Erythroblast (primary cell): ENCODE measurements around the gene LAMA1.

ENCODE experiments used
- GATA1 ChIP-seq: IDR thresholded peaks from 2 replicates; pipeline ENCODE4 v1.6.1; 2011; ENCODE audit warnings: low read depth, mild to moderate bottlenecking, control low read depth, low read length, moderate library complexity
- POLR2A ChIP-seq: IDR thresholded peaks from 2 replicates; pipeline ENCODE4 v1.6.1; 2011; ENCODE audit warnings: mild to moderate bottlenecking, low read length

DNA sequence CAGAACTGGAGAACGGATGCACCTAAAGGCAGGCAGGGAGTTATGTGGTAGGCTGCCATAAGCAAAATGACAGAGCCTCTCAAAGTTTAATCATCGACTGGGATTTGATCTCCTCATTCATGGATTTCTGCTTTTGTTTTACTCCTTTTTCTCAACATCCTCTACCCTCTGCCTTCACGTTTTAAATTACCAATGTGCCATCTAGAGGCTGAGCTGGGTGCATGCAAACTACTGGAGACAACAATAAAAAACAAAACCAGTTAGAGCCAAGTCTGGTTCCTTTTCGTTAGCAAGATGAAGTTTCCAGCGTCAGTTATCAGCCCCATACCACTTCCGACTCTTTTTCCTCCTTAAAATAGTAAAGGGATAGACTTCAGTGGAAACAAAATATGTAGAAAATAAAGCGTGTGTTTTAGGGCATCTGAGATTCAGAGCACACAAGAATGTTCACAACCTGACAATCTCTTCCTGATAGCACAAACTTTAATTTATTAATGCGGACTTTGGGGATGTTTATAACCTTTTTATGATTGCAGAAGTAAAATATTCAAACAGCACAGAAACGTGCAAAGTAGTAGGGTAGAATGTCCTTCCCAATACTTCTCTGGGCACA, 117.0 kb downstream of the LAMA1 start:
- TF ChIP-seq POLR2A (no peak), GATA1 (no peak)
